SK-N-MC (cell line): ENCODE results near the gene IMMP2L.
A peak's percentile ranks its signal among the peaks of the same experiment; 100 is the strongest.

ENCODE experiments used
- DNase-seq: peaks from one replicate; pipeline ENCODE4 v3.0.0-alpha.2; 2011; ENCODE audit warnings: low read depth, low spot score
- H3K27ac ChIP-seq: fragments of 200-600 bp; sonication (generic); 2 replicates; pipeline ENCODE4 v1.5.1; 2016; ENCODE audit warnings: mixed run types
- H3K36me3 ChIP-seq: fragments of 200-600 bp; sonication (generic); 2 replicates; pipeline ENCODE4 v1.6.1; 2017; ENCODE audit warnings: antibody characterized with exemption, low read length, mixed read lengths; ENCODE audit not compliant: insufficient read depth
- H3K4me3 ChIP-seq: fragments of 200-600 bp; sonication (generic); 2 replicates; pipeline ENCODE4 v1.5.1; 2016
- H3K9ac ChIP-seq: fragments of 200-600 bp; sonication (generic); 2 replicates; pipeline ENCODE4 v1.8.0; 2017; ENCODE audit warnings: mixed run types, mixed read lengths; ENCODE audit not compliant: insufficient read length
- H3K9me3 ChIP-seq: fragments of 200-600 bp; sonication (generic); 2 replicates; pipeline ENCODE4 v1.6.1; 2017; ENCODE audit warnings: low read depth, mild to moderate bottlenecking, antibody characterized with exemption, low read length, moderate library complexity, mixed read lengths
- EZH2 ChIP-seq: fragments of 200-600 bp; sonication (generic); IDR thresholded peaks from one replicate; pipeline ENCODE4 v1.6.1; 2017; ENCODE audit warnings: antibody characterized with exemption
- FOXP2 ChIP-seq: optimal IDR thresholded peaks from 2 replicates; pipeline ENCODE3; 2011; ENCODE audit warnings: mild to moderate bottlenecking, moderate library complexity; ENCODE audit not compliant: insufficient read depth; ENCODE audit errors: extremely low read length, control extremely low read depth
- POLR2AphosphoS5 ChIP-seq: IDR thresholded peaks from 2 replicates; pipeline ENCODE4 v1.6.1; 2012; ENCODE audit warnings: mild to moderate bottlenecking, low read depth, low read length, borderline replicate concordance

Gene IMMP2L

GRCh38 chr7:111224354-111225231 lies 337.7 kb downstream of the IMMP2L start:
- Histone ChIP-seq H3K9me3 (no peaks in the 10 kb centered on the region), H3K9ac (no peak overlapping the region), H3K4me3 (no peak overlapping the region), H3K27ac (no peak overlapping the region), H3K36me3 (no peaks in the 10 kb centered on the region)
- no peak for DNase-seq
- no peak for TF ChIP-seq EZH2
- no peak for TF ChIP-seq FOXP2

- DNase-seq, result no peak
- H3K27ac ChIP-seq, result no peak overlapping the region
- H3K36me3 ChIP-seq, result no peaks in the 10 kb centered on the region
- no peak overlapping the region for H3K9ac ChIP-seq
- TF ChIP-seq POLR2AphosphoS5 (no peak), EZH2 (no peak), FOXP2 (no peak)
- no peaks in the 10 kb centered on the region for H3K9me3 ChIP-seq
- H3K4me3 ChIP-seq, result no peak overlapping the region
Observed at GRCh38 chr7:111223802-111224253, 338.5 kb downstream of the IMMP2L start.

GRCh38 chr7:111215550-111215949 lies 346.7 kb downstream of the IMMP2L start:
- TF ChIP-seq EZH2, result no peak
- no peaks in the 10 kb centered on the region for H3K36me3 ChIP-seq
- H3K27ac ChIP-seq, result no peak overlapping the region
- DNase-seq, result no peak
- H3K4me3 ChIP-seq, result no peak overlapping the region
- H3K9me3 ChIP-seq, result no peaks in the 10 kb centered on the region
- H3K9ac ChIP-seq, result no peak overlapping the region

- Histone ChIP-seq H3K4me3 (no peak overlapping the region), H3K27ac (no peak overlapping the region), H3K36me3 (no peaks in the 10 kb centered on the region), H3K9ac (no peak overlapping the region), H3K9me3 (no peaks in the 10 kb centered on the region)
- TF ChIP-seq EZH2 (no peak), FOXP2 (no peak), POLR2AphosphoS5 (no peak)
- no peak for DNase-seq
Observed at GRCh38 chr7:111212857-111213523, 349.3 kb downstream of the IMMP2L start.

GRCh38 chr7:111210996-111211395 lies 351.3 kb downstream of the IMMP2L start:
- peak; percentile 10 for DNase-seq
- no peak overlapping the region for H3K9ac ChIP-seq
- TF ChIP-seq FOXP2, result no peak
- TF ChIP-seq EZH2, result no peak
- no peak for TF ChIP-seq POLR2AphosphoS5
- no peak overlapping the region for H3K27ac ChIP-seq
- H3K36me3 ChIP-seq, result no peaks in the 10 kb centered on the region
- no peak overlapping the region for H3K4me3 ChIP-seq
- H3K9me3 ChIP-seq, result no peaks in the 10 kb centered on the region

- no peak for DNase-seq
- no peak overlapping the region for H3K9ac ChIP-seq
- no peak overlapping the region for H3K4me3 ChIP-seq
- TF ChIP-seq FOXP2 (no peak), POLR2AphosphoS5 (no peak), EZH2 (no peak)
- H3K27ac ChIP-seq, result no peak overlapping the region
- H3K9me3 ChIP-seq, result no peaks in the 10 kb centered on the region
- H3K36me3 ChIP-seq, result no peaks in the 10 kb centered on the region
Observed at GRCh38 chr7:111210043-111210442, 352.2 kb downstream of the IMMP2L start.

GRCh38 chr7:111205251-111205650 lies 357.0 kb downstream of the IMMP2L start:
- Histone ChIP-seq H3K9me3 (no peaks in the 10 kb centered on the region), H3K4me3 (no peak overlapping the region), H3K9ac (no peak overlapping the region), H3K27ac (no peak overlapping the region), H3K36me3 (no peaks in the 10 kb centered on the region)
- no peak for TF ChIP-seq EZH2
- TF ChIP-seq FOXP2, result no peak
- no peak for TF ChIP-seq POLR2AphosphoS5
- no peak for DNase-seq

GRCh38 chr7:111202321-111202720 lies 360.0 kb downstream of the IMMP2L start:
- TF ChIP-seq FOXP2 (no peak), EZH2 (no peak), POLR2AphosphoS5 (no peak)
- no peak for DNase-seq
- H3K27ac ChIP-seq, result no peak overlapping the region
- no peak overlapping the region for H3K9ac ChIP-seq
- H3K4me3 ChIP-seq, result no peak overlapping the region
- H3K9me3 ChIP-seq, result no peaks in the 10 kb centered on the region
- H3K36me3 ChIP-seq, result no peaks in the 10 kb centered on the region

- Histone ChIP-seq H3K4me3 (no peak overlapping the region), H3K27ac (no peak overlapping the region), H3K9me3 (no peaks in the 10 kb centered on the region), H3K9ac (no peak overlapping the region), H3K36me3 (no peaks in the 10 kb centered on the region)
- peak; percentile 3 for DNase-seq
- TF ChIP-seq POLR2AphosphoS5 (no peak), EZH2 (no peak), FOXP2 (no peak)
Observed at GRCh38 chr7:111199643-111200042, 362.6 kb downstream of the IMMP2L start.
